Endometrial microvascular endothelial cells (primary cell): ENCODE measurements around the gene LSM7. TPM values are rescaled to one million over a fixed set of nuclear protein-coding genes. Genes with fewer than 3 reads are reported as not detected.

Experiments
- in situ Hi-C: cut with HindIII; loops from 2 replicates; pipeline ENCODE4 v1.10.0; 2017; ENCODE audit warnings: low sequenced_read_pairs, low pct_unique_long_range_greater_than_20kb; ENCODE audit errors: inconsistent ontology term
- total RNA-seq: library from RNA; depleted of rRNA; stranded (reverse); fragments of >200 nt; gene quantifications from one replicate; pipeline ENCODE4 v1.2.3, GENCODE V29; 2015; ENCODE audit errors: inconsistent ontology term

Gene LSM7
- total RNA-seq, 1 donor from 2014 or later, result 132 TPM

DNA sequence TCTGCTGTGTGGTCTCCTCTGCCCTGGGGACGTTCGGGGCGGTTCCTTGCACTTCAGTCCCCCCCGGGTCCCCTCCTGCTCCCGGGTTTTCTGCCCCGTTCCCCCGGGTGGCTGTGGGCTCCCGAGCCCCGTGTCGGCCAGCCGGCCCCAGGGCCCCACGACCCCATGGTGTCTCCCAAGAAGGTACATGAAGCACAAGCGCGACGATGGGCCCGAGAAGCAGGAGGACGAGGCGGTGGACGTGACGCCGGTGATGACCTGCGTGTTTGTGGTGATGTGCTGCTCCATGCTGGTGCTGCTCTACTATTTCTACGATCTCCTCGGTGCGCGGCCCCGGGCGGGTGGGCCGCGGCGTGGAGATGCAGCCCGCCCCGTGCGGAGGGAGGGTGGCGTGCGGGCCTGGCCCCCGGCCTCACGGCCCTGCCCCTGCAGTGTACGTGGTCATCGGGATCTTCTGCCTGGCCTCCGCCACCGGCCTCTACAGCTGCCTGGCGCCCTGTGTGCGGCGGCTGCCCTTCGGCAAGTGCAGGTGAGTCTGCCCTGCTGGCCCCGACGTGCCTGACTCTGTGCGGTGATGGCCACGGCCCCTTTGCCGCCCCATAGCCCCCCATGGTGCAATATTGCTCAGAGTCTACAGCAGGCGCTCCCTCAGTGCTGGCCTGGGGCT is 11.4 kb upstream of the LSM7 start:
- in situ Hi-C loops, result no loop called here

DNA sequence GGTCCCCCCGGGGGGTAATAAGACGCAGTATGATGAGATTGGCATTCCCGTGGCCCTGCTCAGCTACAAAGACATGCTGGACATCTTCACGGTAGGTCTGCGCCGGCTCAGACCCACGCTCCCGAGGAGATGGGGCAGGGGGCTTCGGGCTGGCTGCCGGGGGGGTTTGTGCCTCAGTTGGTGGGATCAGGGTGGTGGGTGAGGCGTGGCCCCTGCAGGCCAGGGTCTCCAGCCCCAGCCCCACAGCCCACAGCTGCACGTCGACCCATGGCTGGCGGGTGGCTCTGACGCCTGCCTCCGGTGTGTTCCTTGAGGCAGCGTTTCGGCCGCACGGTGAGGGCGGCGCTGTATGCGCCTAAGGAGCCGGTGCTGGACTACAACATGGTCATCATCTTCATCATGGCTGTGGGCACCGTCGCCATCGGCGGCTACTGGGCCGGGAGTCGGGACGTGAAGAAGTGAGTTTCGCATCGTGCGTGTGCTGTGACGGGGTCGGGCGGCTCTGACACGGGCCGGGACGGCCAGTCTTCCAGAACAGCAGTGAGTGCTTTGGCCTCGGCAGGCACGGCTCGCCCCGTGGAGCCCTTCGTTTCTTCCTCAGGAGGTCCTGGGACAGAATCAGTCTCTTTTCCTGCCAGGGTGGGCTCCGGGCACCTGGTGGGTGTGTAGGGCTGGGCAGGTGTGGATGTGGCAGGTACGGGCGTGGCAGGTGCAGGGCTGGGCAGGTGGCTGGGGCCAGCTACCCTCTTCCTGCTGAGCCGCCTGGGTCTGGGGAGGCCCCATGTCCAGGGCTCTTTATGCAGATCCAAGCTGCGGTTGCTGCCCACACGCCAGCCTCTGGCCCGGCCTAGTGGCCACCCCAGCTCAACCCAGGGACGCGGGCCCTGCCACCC is 10.6 kb upstream of the LSM7 start:
- in situ Hi-C loops, result no loop called here

DNA sequence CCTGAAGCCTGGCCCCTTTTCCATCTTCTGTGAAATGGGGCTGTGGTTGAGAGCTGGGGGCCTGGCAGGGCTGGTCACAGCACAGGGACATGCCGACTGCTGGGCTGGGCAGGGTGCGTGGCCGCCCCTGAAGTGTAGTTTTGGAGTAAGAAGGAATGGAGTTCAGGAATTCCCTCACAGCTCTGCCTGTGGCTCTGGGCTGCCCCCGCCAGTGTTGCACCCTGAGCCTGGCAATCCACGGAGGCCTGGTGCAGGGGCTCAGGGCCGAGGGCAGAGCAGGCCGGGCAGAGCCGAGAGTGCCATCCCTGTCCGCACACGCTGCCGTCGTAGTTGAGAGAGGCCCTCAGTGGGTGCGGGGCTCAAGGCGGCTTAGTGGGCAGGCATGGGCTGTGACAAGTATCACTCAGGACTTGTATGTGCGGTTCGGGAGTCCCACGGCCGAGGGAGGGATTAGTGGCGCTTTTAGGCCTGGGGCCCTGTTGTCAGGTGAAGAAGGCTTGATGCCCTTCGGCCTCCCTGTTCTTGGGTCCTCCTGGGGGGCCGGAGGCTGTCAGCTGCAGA is 9.7 kb upstream of the LSM7 start:
- in situ Hi-C loops, result no loop called here

DNA sequence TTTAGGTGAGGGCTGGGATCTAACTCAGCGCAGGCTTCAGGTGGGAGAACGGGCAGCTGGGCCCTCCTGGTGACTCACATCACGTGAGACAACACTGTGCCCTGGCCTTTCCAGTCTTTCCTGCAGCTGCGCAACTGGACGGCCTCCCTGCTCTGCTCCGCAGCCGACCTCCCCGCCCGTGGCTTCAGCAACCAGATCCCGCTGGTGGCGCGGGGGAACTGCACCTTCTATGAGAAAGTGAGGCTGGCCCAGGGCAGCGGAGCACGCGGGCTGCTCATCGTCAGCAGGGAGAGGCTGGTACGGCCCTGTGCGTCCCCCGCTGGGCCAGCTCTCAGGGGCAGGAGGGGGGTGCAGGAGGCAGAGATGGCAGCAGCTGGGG is 8.9 kb upstream of the LSM7 start:
- in situ Hi-C loops, result no loop called here

DNA sequence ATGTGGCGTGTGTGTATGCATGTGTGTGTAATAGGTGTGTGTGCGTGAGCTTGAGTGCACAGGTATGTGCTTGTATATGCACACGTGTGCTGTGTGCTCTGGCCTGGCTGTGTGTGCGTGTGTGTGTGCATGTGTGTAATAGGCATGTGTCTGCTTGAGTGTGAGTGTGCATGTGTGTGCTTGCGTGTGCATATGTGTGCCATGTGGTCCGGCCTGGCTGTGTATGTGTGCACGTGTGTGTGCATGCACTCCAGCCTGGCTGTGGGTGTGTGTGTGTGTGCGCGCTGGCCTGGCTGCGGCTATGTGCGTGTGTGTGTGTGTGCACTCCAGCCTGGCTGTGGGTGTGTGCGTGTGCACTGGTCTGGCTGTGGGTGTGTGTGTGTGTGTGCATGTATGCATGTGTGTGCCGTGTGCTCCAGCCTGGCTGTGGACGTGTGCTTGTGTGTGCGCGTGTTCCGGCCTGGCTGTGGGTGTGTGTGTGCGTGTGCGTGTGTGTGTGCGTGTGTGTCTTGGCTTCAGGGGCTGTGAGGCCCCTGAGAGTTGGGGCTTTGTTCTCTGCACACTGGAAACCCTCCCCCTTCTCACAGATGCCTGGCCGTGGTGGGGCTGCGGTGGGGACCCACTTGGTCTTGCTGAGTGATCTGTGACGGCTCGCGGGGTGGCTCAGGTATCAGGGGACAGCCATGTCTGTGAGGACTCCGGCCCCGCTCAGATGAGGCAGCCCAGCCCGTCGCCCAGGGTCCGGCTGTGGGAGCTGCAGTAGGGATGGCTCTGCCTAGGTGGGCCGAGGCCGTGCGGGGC is 8.3 kb upstream of the LSM7 start:
- in situ Hi-C loops, result no loop called here

DNA sequence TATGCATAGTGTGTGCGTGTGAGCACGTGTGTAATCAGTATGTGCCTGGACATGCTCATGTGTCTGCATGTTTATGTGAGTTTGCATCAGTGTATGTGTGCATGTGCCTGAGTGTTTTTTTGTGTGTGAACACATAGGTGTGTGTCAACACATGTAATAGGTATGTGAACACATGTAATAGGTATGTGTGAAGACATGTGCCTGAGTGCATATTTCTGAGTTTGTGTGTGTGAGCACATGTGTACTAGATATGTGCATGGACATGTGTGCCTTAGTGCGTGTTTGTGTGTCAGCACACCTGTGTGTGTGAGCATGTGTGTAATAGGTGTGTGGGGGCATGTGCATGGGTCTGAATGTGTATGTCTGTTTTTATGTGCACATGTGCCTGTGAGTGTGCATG is 7.5 kb upstream of the LSM7 start:
- in situ Hi-C loops, result no loop called here

DNA sequence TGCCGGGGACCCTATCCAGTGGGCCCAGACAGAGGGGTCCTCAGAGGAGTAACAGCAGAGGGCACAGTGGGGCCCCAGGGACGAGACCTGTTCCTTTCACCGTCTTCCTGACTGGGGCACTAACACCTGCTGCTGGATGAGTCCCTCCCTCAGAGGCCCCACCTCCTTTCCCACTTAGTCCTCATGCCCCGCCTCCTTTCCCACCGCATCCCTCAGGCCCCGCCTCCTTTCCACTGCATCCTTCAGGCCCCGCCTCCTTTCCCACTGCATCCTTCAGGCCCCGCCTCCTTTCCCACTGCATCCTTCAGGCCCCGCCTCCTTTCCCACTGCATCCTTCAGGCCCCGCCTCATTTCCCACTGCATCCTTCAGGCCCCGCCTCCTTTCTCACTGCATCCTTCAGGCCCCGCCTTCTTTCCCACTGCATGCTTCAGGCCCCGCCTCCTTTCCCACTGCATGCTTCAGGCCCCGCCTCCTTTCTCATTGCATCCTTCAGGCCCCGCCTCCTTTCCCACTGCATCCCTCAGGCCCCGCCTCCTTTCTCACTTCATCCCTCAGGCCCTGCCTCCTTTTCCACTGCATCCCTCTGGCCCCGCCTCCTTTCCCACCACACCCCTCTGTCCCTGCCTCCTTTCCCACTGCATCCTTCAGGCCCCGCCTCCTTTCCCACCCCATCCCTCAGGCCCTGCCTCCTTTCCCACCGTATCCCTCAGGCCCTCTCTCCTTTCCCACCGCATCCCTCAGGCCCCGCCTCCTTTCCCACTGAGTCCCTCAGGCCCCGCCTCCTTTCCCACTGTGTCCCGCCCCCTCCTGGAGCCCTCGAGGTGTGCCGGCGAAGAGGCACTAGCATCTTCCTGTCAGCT is 6.8 kb upstream of the LSM7 start:
- in situ Hi-C loops, result no loop called here

DNA sequence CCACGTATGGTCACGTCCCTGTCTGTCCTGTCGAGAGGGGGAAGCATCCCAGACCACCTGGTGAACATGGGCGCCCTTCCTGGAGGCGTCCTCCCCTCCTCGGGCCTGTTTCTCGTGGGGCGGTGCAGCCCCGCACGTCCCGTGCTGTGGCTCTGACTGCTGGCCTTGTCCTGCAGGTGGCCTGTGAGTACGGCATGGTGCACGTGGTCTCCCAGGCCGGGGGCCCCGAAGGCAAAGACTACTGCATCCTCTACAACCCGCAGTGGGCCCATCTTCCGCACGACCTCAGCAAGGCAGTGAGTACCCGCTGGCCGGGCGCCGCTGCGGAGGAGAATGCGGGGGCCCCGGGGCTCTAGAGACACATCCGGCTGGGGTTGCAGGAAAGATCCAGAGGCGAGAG is 6.0 kb upstream of the LSM7 start:
- in situ Hi-C loops, result no loop called here

DNA sequence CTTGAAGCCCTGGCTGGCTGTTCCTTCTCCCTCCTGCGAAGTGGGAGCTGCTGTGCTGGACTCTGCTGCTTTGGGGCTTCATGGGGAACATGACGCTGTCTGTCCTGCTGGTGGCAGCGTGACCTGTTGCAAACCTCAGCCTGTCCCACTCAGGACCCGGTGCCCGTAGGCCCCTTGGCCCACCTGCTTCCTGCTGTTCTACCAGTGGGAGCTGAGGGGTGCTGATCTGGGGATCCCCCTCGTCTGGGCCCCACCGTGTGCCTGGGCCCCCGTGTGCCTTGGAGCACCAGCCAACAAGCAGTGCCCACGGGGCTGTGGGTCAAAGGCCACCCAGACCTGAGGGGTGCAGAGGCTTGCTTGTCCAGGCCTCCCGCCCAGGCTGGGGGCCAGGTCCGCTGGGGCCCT is 5.4 kb upstream of the LSM7 start:
- in situ Hi-C loops, result no loop called here

DNA sequence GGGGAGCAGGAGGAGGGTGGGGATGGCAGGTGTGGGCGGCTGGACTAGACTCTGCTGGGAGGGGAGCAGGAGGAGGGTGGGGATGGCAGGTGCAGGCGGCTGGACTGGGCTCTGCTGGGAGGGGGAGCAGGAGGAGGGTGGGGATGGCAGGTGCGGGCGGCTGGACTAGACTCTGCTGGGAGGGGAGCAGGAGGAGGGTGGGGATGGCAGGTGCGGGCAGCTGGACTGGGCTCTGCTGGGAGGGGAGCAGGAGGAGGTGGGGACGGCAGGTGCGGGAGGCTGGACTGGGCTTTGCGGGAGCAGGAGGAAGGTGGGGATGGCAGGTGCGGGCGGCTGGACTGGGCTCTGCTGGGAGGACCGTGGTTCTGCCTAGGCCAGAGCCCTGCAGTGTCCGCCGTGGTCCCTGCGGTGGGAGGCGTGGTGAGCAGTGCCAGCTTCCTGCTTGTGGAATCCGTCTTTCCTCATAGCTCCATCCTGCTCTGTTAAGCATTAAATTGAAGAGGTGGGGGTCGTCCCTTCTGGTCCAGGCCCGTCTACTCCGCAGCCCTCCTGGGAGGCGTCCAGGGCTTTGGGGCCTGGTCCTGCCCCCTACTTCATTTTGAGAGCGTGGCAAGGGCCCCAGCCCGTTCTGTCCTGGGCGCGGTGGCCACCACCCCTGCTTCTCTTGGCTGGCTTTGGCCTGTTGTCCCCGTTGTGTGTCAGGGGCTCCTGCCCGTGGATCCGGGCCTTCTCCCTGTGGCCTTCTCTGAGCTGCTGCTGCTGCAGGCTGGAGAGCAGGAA is 4.8 kb upstream of the LSM7 start:
- in situ Hi-C loops, result no loop called here

DNA sequence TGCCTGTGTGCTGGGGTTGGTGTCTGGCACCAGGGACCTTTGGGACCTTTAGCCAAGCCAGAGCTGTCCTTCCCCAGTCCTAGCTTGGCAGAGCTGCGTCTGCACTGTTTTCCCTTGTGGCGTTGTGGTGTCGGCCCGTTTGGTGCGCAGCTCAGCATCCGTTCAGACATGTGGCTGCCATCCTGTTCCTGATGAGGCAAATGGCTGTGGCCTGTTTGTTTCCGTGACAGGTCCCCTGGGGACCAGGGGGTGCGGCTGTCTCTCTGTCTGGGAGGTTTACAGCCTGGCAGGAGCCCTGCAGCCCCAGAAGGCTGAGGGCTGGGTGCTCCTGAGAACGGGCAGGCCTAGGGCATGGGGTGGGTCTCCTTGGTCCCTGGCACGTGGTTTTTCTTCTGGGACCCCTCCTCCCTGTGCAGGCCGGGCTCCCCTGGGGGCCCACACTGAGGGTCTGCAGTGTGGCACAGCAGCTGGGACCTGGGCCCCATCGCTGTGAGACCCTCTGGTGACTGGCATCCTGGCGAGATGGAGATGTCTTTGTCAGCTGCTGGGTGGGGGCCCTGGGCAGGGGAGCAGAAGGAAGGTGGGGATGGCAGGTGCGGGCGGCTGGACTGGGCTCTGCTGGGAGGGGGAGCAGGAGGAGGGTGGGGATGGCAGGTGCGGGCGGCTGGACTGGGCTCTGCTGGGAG is 4.1 kb upstream of the LSM7 start:
- in situ Hi-C loops, result no loop called here

DNA sequence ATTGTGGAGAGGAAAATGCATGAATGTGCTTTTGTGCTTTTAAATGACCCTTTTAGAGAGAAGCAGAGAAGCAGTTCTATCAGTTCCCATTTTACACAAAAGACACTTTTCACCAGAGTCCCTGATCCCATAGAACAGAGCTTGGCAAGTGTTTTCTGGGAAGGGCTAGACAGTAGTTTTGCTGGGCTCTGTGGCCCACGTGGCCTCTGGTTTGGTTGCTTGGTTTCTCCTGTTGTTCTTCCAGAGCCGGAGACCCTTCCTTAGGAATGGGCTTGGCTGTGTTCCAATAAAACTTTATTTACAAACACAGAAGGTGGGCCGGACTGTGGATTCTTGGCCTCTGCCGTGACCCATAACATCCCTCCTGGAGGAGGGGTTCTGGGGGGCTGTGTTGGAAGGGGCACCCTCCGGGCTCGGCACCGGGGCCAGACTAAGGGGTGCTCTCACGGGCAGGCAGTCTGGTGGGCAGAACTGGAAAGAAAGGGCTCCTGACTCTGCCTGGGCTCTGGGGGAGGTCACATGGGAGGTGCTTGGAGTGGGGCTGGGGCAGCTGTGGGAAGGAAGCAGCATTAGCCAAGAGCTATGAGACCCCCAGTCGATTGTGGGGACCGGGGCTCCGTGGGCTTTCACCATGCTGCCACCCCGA is 3.3 kb upstream of the LSM7 start:
- in situ Hi-C loops, result no loop called here

DNA sequence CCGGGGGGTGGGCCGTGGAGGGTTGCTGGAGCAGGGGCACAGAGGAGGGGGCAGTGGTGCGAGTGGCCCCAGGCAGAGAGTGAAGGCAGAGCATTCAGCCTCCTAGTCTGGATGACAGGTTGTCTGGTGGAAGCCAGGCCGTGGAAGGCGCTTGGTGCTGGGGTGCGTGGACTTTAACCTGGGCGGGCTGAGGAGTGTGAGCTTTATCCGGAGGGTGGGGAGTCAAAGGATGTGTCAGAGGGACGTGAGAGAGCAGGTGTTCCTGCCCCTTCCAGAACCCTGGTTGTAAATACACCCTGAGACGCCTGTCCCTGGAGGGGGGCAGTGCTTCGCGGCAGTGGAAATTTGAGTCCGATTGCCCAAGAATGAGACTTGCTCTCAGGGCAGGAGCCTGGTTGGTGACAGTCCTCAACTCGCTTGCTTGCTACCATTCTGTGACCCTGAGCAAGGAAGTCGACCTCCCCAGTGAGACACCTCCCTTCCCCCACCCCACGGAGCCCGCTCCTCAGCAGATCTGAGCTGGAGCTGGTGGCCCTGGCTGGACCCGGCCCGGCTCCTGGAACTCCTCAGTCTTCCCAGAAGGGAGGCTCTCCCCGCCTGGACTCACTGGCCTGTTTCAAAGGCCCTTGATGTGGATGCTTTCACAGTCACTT is 2.4 kb upstream of the LSM7 start:
- in situ Hi-C loops, result no loop called here

DNA sequence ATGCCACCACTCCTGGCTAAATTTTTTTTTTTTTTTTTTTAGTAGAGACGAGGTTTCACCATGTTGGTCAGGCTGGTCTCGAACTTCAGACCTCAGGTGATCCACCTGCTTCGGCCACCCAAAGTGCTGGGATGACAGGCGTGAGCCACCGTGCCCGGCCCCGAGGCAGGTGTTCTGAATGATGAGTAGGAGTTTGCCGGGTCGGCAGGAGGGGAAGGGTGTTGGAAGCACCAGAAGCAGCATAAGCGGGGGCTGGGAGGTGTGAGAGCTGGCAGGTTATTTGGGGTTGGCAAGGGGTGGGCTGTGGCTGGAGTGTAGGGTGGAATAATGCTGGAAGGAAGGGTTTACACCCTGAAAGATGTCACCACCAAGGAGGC is 1.9 kb upstream of the LSM7 start:
- in situ Hi-C loops, result no loop called here

DNA sequence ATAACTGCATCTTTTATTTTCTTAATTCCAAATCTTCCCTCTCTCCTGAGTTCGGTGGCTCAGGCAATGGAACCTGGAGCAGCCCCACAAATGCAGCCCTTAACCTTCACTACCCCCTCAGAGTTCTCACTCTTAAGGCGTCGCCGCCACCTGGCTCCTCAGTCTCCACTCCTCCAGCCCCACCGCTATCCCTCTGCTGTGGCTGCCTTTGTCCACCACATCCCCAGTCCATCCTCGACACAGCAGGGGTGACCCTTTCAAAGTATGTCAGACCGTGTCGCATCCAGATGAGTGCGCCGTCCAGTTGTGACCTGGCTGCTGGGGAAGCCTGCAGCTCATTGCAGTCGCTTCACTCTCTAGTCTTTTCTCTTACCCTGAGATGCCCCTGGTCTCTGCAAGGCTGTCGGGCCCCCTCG is 1.1 kb upstream of the LSM7 start:
- in situ Hi-C loops, result no loop called here

DNA sequence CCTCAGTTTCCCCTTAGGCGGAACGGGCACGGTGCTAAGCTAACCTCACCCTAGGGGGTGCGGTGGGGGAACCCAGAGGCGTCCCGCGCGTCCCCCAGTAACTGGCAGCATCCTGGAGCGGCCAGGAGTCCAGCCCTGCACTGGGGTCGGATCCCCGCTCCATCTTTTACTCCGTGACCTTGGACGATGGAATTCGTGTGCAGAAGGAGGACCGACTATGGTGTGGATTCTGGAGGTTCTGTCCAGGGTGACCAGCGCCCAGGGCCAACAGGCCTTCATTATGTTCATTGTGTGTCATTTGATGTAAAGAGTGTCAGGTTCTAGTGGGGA is 728 bp upstream of the LSM7 start:
- in situ Hi-C loops, result no loop called here
